Bronchus fibroblast of lung (primary cell): Measurements from ENCODE around the gene BIRC6. TPM values are rescaled to one million over a fixed set of nuclear protein-coding genes. Genes with fewer than 3 reads are reported as not detected.

Experiments used
- total RNA-seq: library from RNA; depleted of rRNA; stranded (reverse); fragments of >200 nt; gene quantifications from 2 replicates; pipeline ENCODE4 v1.2.3, GENCODE V29; 2015

Gene BIRC6, protein sequence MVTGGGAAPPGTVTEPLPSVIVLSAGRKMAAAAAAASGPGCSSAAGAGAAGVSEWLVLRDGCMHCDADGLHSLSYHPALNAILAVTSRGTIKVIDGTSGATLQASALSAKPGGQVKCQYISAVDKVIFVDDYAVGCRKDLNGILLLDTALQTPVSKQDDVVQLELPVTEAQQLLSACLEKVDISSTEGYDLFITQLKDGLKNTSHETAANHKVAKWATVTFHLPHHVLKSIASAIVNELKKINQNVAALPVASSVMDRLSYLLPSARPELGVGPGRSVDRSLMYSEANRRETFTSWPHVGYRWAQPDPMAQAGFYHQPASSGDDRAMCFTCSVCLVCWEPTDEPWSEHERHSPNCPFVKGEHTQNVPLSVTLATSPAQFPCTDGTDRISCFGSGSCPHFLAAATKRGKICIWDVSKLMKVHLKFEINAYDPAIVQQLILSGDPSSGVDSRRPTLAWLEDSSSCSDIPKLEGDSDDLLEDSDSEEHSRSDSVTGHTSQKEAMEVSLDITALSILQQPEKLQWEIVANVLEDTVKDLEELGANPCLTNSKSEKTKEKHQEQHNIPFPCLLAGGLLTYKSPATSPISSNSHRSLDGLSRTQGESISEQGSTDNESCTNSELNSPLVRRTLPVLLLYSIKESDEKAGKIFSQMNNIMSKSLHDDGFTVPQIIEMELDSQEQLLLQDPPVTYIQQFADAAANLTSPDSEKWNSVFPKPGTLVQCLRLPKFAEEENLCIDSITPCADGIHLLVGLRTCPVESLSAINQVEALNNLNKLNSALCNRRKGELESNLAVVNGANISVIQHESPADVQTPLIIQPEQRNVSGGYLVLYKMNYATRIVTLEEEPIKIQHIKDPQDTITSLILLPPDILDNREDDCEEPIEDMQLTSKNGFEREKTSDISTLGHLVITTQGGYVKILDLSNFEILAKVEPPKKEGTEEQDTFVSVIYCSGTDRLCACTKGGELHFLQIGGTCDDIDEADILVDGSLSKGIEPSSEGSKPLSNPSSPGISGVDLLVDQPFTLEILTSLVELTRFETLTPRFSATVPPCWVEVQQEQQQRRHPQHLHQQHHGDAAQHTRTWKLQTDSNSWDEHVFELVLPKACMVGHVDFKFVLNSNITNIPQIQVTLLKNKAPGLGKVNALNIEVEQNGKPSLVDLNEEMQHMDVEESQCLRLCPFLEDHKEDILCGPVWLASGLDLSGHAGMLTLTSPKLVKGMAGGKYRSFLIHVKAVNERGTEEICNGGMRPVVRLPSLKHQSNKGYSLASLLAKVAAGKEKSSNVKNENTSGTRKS (N-terminal part only)
- 21.2 and 33.4 TPM in 2 replicates for total RNA-seq

GRCh38 chr2:32356681-32357317 lies at the start of gene BIRC6:
Gene BIRC6 (plus strand): TSS chr2:32357023. CDS start chr2:32357162, 139 bp downstream.

DNA sequence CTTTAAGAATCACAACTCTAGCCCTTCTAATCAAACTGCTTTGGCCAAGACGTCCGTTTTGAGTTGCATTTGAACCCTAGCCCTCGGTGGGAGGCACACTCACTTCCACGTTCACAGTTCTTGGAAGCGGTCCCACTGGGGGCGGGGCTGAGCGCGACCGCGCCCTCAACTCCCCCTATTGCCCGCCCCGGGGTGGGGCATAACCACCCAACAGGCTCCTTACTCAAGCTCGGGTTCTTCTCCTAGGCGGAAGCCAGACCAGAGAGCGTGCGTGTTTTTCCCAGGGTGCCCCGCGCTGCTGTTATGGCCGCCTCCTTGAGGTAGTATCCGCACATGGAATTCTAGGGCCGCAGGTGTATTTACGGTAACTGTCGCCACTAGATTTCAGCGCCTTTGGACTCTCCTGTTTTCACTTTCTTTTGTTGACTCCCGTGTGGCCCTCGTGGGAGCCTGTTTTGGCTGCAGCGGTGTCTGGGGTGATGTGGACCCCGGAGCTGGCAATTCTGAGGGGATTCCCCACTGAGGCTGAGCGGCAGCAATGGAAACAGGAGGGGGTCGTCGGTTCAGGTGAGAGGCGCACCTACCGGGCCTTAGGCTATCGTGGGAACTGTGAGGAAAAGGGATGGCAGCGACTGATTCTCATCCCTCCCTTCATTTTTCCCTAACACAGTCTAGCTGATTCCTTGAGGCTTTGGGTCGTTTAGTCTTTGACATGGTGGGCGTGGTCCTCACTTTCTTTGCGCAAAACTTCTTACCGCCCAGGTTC lies 271.2 kb downstream of the BIRC6 start, which contains the start of gene TTC27:
TSS of gene TTC27 (plus strand) at position 237 of the 766 bp plus-strand sequence. CDS start at position 480, 243 bp downstream.

Other genes starting within 250 kb of the BIRC6 start
- 11.3 and 12.6 TPM in 2 replicates for gene SLC30A6, start 191.2 kb upstream of the BIRC6 start, total RNA-seq
- not detected in 2 replicates for gene NLRC4, start 92.1 kb upstream of the BIRC6 start, total RNA-seq
- gene YIPF4, start 79.1 kb upstream of the BIRC6 start, total RNA-seq, result 5.9 and 10.4 TPM in 2 replicates